Retinal pigment epithelial cell (primary cell): ENCODE measurements around the gene CHGA.

Experiments
- DNase-seq: peaks from one replicate; pipeline ENCODE4 v3.0.0-alpha.2; 2010; ENCODE audit warnings: low read depth
- H3K4me3 ChIP-seq: 2 replicates; pipeline ENCODE4 v1.5.1; 2011; ENCODE audit warnings: mild to moderate bottlenecking, low read length, control low read depth, moderate library complexity
- TF ChIP-seq, protein P1 (sequence below): conservative IDR thresholded peaks from 2 replicates; pipeline ENCODE4 v1.5.1; 2011; ENCODE audit warnings: low read depth, low read length, control low read depth, inconsistent platforms

The CHGA gene

DNA sequence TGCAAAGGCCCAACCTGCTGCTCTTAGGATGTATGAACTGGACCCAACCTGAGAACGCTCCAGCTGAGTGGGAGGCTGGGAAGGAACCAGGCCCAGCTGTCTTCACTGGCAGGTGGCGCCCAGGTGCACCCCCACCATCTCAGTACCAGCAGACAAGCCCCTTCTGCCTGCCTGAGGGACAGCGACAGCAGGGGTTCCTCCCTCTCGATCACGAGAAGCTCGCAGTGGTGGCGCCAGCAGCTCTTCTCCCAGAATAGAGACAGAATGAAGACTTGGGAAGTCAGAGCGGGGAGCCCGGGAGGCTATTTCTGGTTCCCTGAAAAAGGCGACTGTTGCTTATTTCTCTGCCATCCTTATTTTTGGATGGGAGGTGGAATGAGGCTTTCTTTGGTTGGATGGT is 46.5 kb downstream of the CHGA start:
- TF ChIP-seq, protein P1, sequence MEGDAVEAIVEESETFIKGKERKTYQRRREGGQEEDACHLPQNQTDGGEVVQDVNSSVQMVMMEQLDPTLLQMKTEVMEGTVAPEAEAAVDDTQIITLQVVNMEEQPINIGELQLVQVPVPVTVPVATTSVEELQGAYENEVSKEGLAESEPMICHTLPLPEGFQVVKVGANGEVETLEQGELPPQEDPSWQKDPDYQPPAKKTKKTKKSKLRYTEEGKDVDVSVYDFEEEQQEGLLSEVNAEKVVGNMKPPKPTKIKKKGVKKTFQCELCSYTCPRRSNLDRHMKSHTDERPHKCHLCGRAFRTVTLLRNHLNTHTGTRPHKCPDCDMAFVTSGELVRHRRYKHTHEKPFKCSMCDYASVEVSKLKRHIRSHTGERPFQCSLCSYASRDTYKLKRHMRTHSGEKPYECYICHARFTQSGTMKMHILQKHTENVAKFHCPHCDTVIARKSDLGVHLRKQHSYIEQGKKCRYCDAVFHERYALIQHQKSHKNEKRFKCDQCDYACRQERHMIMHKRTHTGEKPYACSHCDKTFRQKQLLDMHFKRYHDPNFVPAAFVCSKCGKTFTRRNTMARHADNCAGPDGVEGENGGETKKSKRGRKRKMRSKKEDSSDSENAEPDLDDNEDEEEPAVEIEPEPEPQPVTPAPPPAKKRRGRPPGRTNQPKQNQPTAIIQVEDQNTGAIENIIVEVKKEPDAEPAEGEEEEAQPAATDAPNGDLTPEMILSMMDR, result no peak
- no peak overlapping the region for H3K4me3 ChIP-seq
- DNase-seq, result no peak

DNA sequence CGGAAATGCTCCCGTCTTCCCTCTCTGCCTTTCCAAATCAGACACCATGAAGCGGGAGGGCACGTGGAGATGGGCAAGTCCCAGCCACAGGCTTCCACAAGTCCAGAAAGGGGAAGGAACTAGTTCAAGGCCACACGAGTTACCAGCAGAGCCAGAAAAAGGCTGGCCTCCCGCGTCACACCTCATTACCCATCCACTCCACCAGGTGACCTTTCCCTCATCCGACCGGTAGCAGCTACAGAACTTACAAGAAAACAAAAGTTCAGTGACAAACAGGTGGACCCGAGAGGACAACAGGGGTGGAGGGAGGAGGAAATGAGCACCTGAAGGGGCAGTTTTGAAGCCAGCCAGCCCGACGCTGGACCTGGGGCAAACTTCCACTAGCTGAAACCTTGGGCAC is 46.9 kb downstream of the CHGA start:
- TF ChIP-seq, protein P1, result no peak
- no peak for DNase-seq
- H3K4me3 ChIP-seq, result no peak overlapping the region

DNA sequence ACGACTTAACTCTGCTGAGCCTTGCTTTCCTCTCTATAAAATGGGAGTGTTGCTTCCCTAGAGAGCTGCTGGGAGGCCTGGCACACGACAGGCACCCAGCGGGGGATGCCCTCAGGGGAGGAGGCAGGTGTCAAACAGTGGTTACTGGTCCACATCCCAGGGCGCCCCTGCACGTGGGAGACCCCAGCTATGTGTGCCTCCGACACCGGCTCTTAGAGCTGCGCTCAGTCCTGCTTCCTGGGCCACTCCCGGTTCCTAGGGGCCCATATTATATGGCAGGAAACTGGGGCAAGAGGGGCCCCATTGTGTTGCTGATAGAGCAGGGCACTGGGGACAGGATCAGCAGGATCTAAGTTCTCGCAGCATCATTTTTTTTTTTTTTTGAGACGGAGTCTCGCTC is 47.3 kb downstream of the CHGA start:
- DNase-seq, result no peak
- H3K4me3 ChIP-seq, result no peak overlapping the region
- TF ChIP-seq, protein P1, result no peak

DNA sequence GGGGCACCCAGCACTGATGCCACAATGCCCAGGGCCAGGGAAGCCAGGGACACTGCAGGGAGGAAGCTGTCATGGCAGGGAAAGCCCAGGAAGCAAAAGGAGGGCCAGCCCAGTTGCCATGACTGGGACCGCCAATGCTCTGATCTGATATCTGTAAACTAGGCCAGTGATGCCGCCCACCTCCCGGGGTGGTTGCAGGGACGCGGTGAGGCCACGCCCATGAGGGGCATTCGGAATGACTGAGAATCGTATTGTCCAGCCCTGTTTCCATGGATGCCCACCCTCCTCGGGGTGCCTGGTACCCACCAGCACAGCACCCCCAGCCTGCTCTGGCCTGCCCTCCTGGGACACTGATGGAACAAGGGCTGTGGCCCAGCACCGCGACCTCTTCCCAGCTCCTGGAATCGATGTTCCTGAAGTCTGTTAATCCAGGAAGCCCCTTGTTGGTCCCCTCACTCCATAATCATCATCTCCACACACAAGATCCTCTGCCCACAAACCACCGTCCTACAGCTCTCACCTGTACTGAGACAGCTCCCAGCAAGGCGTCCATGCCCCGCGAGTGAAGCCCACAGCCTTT is 48.7 kb downstream of the CHGA start:
- H3K4me3 ChIP-seq, result no peak overlapping the region
- no peak for DNase-seq
- TF ChIP-seq, protein P1, result no peak

DNA sequence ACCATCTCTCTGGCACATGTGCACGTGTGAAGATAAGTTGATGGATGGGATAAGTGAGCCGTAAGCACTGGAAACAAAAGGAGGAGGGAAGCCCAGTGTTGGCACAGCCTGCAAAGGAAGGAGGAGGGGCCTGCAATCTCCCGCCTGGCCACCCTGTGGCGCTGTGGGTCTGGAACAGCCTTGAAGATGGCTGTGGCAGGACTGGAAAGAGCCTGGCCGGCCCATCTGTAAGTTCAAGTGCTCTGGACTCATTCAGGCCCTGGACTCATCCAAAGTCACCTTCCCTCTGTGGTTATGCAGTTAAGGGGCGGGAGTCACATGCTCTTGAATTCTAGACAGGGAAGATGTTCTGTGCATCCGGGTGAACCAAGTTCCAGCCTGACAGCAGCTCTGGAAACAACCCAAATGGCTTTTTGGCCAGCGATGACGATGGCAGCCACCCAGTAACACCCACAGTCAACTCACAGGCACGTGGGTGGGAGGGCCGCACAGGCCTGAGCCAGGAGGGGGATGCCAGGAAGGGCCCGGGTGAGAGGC is 50.4 kb downstream of the CHGA start:
- TF ChIP-seq, protein P1, result peak; percentile 68
- DNase-seq, result no peak
- H3K4me3 ChIP-seq, result no peak overlapping the region

DNA sequence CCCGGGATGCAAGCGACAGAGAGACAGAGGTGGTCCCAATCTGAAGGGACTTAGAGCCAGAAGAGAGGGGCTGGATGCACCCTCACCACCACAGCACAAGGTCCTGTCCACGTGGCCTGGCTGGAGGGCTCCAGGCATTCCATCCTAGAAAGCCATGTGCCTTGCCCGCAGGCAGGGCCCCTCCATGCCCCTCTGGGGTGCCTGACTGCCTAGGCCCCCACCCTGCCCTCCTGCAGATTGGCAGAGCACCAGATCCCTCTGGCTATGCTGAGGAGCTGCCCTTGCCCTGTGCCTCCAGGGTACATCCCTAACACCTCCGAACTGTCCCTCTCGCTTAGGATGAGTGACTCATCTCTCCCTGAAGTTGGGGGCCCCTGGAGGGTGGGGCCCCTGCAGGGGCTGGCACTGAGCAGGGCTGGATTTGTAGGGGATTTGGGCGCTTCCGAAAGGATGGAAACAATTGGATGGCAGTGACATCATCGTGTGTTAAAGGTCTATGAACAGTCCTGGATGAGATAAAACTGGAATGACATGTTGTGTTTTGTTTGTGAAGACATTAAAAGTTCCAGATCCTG is 50.9 kb downstream of the CHGA start:
- DNase-seq, result no peak
- TF ChIP-seq, protein P1, result no peak
- no peak overlapping the region for H3K4me3 ChIP-seq
